Motor neuron (in vitro differentiated cells): Measurements from ENCODE around the gene ERBB3. TPM values are rescaled to one million over a fixed set of nuclear protein-coding genes. Genes with fewer than 3 reads are reported as not detected.

Experiments
- ATAC-seq, 8 experiments: fragments of 200-7000 bp; cut with Tn5 transposase; replicated peaks in 6 of 8; 2 replicates each; pipeline ENCODE4 v1.8.0; 2021; ENCODE audit warnings: mild to moderate bottlenecking in 8 of 8, moderate library complexity in 8 of 8
- H3K27ac ChIP-seq, 2 donors: fragments of 250-450 bp; sonication (Bioruptor Pico); 2 replicates each; pipeline ENCODE4 v1.9.0; 2021; ENCODE audit warnings: antibody characterized with exemption in 2 of 2, mild to moderate bottlenecking in 2 of 2, moderate library complexity in 1 of 2
- H3K4me1 ChIP-seq, 2 donors: fragments of 250-450 bp; sonication (Bioruptor Pico); replicated peaks in 1 of 2; 2 replicates each; pipeline ENCODE4 v1.6.1; 2021; ENCODE audit warnings: antibody characterized with exemption in 2 of 2, mild to moderate bottlenecking in 2 of 2, moderate library complexity in 1 of 2
- H3K4me3 ChIP-seq, 5 donors: fragments of 250-450 bp; sonication (Bioruptor Pico); 2 replicates each; pipeline ENCODE4 v1.9.0; 2021; ENCODE audit warnings: antibody characterized with exemption in 5 of 5, mild to moderate bottlenecking in 5 of 5, moderate library complexity in 4 of 5
- WGBS, 10 experiments: fragments of 450-650 bp; shearing (Covaris generic); methylation state at CpG; one replicate each; pipeline ENCODE4 v1.0.0; 2022; 5-methylcytosine and 5-hydroxymethylcytosine counted together
- in situ Hi-C, 9 experiments: fragments of 400-800 bp; cut with MboI; loops; one replicate each; pipeline ENCODE4 v1.15.0; 2021; ENCODE audit warnings: low sequenced_read_pairs in 9 of 9, low pct_unique_long_range_greater_than_20kb in 2 of 9; ENCODE audit not compliant: unreplicated experiment in 9 of 9
- total RNA-seq, 8 experiments: library from RNA; unstranded; fragments of 300-600 nt; gene quantifications; 2 replicates each; pipeline versions ENCODE4 v1.2.3 to v1.2.4, GENCODE V29; 2022

Gene ERBB3
- total RNA-seq, 8 experiments from 2014 or later: 0.63 to 7.2 (median 2.1) TPM

GRCh38 chr12:56130876-56131275, 50.9 kb downstream of the ERBB3 start:
- WGBS, 10 experiments: 0 to 100% (median 80%) methylated on average over 1 to 2 of the region's 4 CpGs; no CpG with 5 or more reads in 3 of the 10 experiments
- in situ Hi-C loops: no loop called here

GRCh38 chr12:56134897-56135296, 54.9 kb downstream of the ERBB3 start:
- peaks cover 0 to 2% of the 10 kb centered on the region in 2 donors for H3K4me1 ChIP-seq
- WGBS, 10 experiments: 80 to 100% (median 100%) methylated on average over 1 to 4 of the region's 6 CpGs; no CpG with 5 or more reads in 3 of the 10 experiments
- no peak for ATAC-seq
- no peak overlapping the region for H3K27ac ChIP-seq
- no peak overlapping the region for H3K4me3 ChIP-seq
- in situ Hi-C loops: no loop called here

More at GRCh38 chr12:56130876-56131275, 50.9 kb downstream of the ERBB3 start:
- Histone ChIP-seq H3K4me1 (peaks cover 9 to 22% of the 10 kb centered on the region in 2 donors), H3K4me3 (no peak overlapping the region), H3K27ac (no peak overlapping the region)
- no peak for ATAC-seq

GRCh38 chr12:56137853-56138571, 58.0 kb downstream of the ERBB3 start:
- WGBS, 10 experiments: 83 to 100% (median 100%) methylated on average over 1 to 7 of the region's 14 CpGs; no CpG with 5 or more reads in 2 of the 10 experiments
- in situ Hi-C loops: no loop called here
- H3K4me3 ChIP-seq: no peak overlapping the region
- H3K4me1 ChIP-seq: no peaks in the 10 kb centered on the region
- no peak for ATAC-seq
- H3K27ac ChIP-seq: no peak overlapping the region

GRCh38 chr12:56141946-56142784, 62.2 kb downstream of the ERBB3 start:
- WGBS, 10 experiments: 60 to 100% (median 100%) methylated on average over 1 to 9 of the region's 19 CpGs; no CpG with 5 or more reads in 1 of the 10 experiments
- Histone ChIP-seq H3K4me1 (no peaks in the 10 kb centered on the region), H3K4me3 (no peak overlapping the region), H3K27ac (no peak overlapping the region)
- no peak for ATAC-seq
- in situ Hi-C loops: no loop called here

GRCh38 chr12:56143217-56143616, 63.3 kb downstream of the ERBB3 start:
- ATAC-seq: no peak
- in situ Hi-C loops: no loop called here
- no peak overlapping the region for H3K4me3 ChIP-seq
- no peaks in the 10 kb centered on the region for H3K4me1 ChIP-seq
- H3K27ac ChIP-seq: no peak overlapping the region
- 80 to 100% (median 90%) methylated on average over 1 to 4 of the region's 4 CpGs; no CpG with 5 or more reads in 5 of the 10 experiments for WGBS, 10 experiments

GRCh38 chr12:56143870-56144269, 63.9 kb downstream of the ERBB3 start:
- Histone ChIP-seq H3K4me1 (no peaks in the 10 kb centered on the region), H3K4me3 (no peak overlapping the region), H3K27ac (no peak overlapping the region)
- WGBS, 10 experiments: 80 to 100% (median 94%) methylated on average over 1 to 6 of the region's 8 CpGs; no CpG with 5 or more reads in 3 of the 10 experiments
- ATAC-seq: no peak
- in situ Hi-C loops: no loop called here

- no peak for ATAC-seq
- H3K27ac ChIP-seq: no peak overlapping the region
- H3K4me3 ChIP-seq: no peak overlapping the region
- WGBS, 10 experiments: 70 to 100% (median 93%) methylated on average over 1 to 3 of the region's 3 CpGs; no CpG with 5 or more reads in 2 of the 10 experiments
- no peaks in the 10 kb centered on the region for H3K4me1 ChIP-seq
- in situ Hi-C loops: no loop called here
Measured at GRCh38 chr12:56145217-56145616, 65.3 kb downstream of the ERBB3 start.

GRCh38 chr12:56146492-56147460, 66.8 kb downstream of the ERBB3 start:
- Histone ChIP-seq H3K27ac (no peak overlapping the region), H3K4me1 (peaks cover 3 to 7% of the 10 kb centered on the region in 2 donors), H3K4me3 (no peak overlapping the region)
- in situ Hi-C loops: no loop called here
- 58 to 100% (median 90%) methylated on average over 3 to 12 of the region's 13 CpGs for WGBS, 10 experiments
- ATAC-seq: peak in 2 of 8 experiments; percentile 8 to 37

- Histone ChIP-seq H3K4me1 (peaks cover 11 to 15% of the 10 kb centered on the region in 2 donors), H3K4me3 (no peak overlapping the region), H3K27ac (no peak overlapping the region)
- ATAC-seq: no peak
- in situ Hi-C loops: loop anchor here in 1 of 9 experiments (25.0 kb wide), 1 partner anchor 112 kb away; the partner anchor contains the start of genes ANKRD52 and COQ10A
- WGBS, 10 experiments: 67 to 100% (median 88%) methylated on average over 1 to 3 of the region's 3 CpGs; no CpG with 5 or more reads in 1 of the 10 experiments
Measured at GRCh38 chr12:56150563-56150962, 70.6 kb downstream of the ERBB3 start.

GRCh38 chr12:56151672-56152131, 71.7 kb downstream of the ERBB3 start:
- H3K27ac ChIP-seq: peak overlapping the region; percentile 88 to 90
- WGBS, 10 experiments: 0 to 20% (median 12%) methylated on average over 1 to 11 of the region's 12 CpGs; no CpG with 5 or more reads in 4 of the 10 experiments

GRCh38 chr12:56152132-56152755, 72.3 kb downstream of the ERBB3 start, which contains the start of gene MYL6B:
Gene MYL6B (plus strand): TSS chr12:56152587. CDS start chr12:56153919, 1,332 bp downstream.
- peaks cover 15 to 20% of the 10 kb centered on the region in 2 donors for H3K4me1 ChIP-seq
- peak within 1 kb of the TSS; percentile 88 to 90 for H3K27ac ChIP-seq
- 2% methylated on average over 9 to 14 of the region's 37 CpGs; no CpG with 5 or more reads in 8 of the 10 experiments for WGBS, 10 experiments
- H3K4me3 ChIP-seq: peak within 1 kb of the TSS; percentile 55 to 95 (median 70)
- in situ Hi-C loops: loop anchor here in 1 of 9 experiments (25.0 kb wide), 1 partner anchor 110 kb away; the partner anchor contains the start of genes ANKRD52 and COQ10A
- ATAC-seq: peak; percentile 88 to 94 (median 92)

More at GRCh38 chr12:56151672-56152131, 71.7 kb downstream of the ERBB3 start:
- peak overlapping the region; percentile 55 to 95 (median 70) for H3K4me3 ChIP-seq
- in situ Hi-C loops: loop anchor here in 1 of 9 experiments (25.0 kb wide), 1 partner anchor 111 kb away; the partner anchor contains the start of genes ANKRD52 and COQ10A
- ATAC-seq: peak; percentile 31 to 58 (median 42)
- H3K4me1 ChIP-seq: peaks cover 11 to 15% of the 10 kb centered on the region in 2 donors
